NOMO-1 (cell line): ENCODE results near the gene PSMG3.
"Not testable (repeated sequence)": the region's sequence is repeated elsewhere in the genome, so short reads cannot be mapped to it uniquely, and the experiment has no call there.

Source experiments
- DNase-seq, 2 experiments: peaks; one replicate each; lab custom pipeline; 2025; ENCODE audit not compliant: unreplicated experiment in 2 of 2; lab: John Stamatoyannopoulos, UW

The PSMG3 gene

DNA sequence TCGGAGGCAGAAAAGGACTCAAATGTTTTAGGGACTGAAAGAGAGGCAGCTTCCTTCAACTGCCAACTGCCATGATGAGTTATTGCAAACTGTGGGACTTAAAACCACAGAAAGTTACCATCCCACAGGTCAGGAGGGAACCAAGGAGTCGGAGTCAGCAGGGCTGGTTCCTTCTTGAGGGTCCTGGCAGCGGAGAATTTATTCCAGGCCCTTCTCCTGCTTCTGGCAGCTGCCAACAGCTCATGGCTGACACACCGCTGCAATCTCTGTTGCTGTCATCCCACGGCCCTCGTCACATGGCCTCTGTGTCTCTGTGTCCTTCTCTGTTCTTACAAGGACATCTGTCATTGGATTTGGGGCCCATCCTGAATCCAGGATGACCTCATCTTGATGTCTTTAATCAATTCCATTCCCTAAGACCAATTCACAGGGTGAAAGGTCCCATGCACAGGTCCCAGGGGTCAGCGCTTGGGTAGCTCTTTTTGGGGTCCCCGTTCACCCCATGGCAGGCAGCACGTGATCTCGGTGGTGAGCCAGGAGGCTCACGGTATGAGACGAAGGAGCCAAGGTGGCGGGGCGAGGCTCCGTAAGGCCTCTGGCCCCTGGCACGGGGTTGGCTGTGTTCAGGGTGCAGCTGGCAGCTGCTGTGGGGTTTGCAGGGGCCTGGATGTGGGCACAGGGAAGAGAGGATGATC, 27.4 kb upstream of the PSMG3 start:
- no peak for DNase-seq

DNA sequence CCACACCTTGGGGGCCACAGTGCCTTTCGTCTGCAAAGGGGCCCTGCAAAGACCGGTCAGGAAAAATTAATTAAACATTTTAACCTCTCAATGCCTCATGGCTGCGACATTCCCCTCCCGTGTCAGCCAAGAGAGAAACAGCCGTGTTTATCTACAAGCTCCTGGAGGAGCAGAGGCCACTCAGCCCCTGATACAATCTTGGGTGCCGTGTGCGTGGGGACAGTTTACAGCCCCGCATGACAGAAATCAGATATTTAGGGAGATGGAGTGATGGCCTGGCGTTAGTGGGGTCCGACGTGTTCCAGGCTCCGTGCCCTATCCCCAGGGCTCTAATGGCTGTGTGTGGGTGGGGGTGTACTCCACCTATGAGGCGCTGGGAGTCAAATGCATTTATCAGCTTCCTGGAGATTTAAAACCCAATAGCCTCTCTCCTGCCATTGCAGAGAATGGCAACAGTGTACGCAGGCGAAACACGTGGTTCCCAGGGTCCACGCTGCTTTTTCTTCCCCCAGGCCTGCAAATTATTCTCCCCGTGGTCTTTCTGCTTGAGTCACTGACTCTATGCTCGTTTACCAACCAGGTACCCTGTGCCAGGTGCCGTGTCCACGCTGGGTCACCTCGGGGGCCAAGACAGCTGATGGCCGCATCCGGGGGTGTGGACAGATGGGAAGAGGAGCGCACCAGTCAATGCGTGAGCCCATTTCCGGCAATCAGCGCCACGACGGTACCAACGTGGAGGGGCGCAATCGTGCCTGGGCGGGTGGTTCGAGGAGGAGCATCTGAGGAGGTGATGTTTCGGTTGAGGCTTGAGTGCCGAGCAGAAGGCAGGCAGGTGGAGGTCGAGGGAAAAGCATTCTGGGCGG, 26.6 kb upstream of the PSMG3 start:
- DNase-seq = no peak

DNA sequence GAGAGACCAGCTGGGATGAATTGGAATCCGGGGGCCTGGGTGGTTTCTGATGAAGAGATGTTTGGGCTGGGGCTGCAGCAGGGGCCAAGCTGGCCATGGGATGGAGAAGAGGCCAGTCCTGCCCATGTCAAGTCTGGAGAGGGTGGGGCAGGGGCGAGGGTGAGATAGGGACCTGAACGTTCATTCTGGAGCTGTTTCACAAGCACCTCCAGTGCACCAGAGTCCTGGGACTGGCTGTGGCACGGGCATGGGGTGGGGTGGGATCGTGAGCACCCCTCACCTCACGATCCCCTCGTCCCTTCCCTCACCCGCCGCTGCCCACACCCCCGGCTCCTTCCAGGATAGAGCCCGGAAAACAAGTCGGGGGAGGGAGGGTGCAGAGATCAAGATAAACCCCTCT, 25.8 kb upstream of the PSMG3 start:
- DNase-seq = no peak

DNA sequence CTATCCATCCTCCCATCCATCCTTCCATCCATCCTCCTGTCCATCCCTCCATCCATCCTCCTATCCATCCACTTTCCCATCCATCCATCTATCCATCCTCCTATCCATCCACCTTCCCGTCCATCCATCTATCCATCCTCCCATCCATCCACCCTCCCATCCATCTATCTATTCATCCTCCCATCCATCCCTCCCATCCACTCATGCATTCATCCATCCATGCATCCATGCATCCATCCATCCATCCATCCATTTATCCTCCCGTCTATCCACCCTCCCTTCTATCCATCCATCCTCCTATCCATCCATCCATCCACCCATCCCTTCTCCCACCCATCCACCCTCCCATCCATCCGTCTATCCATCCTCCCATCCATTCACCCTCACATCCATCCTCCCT, 25.2 kb upstream of the PSMG3 start:
- no peak for DNase-seq

DNA sequence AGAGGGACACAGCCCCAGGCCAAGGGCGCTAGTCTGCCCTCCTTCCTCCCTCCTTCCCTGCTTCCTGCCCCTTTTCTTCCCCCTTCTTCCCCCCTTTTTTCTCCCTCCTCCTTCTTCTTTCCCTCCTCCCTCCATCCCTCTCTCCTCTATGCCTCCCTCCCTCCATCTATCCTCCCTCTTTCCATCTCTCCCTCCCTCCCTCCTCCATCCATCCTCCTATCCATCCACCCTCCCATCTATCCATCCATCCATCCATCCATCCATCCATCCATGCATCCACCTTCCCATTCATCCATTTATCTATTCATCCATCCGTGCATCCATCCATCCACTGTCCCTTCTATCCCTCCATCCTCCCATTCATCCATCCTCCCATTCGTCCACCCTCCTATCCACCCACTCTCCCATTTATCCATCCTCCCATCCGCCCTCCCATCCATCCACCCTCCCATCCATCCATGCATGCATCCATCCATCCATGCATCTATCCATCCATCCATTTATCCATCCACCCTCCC, 24.1 kb upstream of the PSMG3 start:
- no peak for DNase-seq

DNA sequence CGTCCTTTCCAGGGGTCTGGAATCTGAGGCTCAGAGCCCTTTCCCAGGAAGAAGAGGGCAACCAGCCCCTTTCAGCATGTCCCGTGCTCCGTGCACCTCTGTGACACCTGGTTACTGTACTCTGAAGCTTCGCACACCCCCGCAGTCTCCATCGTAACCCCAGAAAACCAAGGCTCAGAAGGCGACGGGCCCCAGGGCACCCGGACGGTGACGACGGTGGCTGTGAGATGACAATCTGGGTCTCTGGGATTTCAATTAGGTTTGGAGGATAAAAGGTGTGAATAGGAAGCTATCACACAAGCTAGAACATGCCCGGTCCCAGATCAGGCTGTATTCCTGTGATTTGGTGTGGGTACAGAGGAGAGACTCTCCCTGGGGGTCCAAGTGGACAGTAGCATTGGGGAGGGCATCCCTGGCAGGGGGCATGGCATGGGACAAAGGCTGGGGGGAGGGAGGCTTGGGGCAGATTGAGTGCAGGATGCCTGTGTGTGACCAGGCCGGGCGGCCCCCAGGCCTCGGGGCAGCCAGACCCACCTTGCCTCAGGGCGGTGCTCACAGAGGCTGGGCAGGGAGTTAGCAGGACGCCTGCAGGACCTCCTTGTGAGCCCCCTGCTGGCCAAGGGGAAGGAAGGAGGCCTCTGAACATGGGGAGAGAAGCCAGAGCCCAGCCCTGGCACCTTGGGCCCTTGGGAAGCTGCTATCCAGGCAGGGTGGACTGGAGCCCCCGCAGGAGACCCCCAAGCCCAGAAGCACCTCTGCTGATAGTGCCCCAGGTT, 23.4 kb upstream of the PSMG3 start:
- no peak for DNase-seq

DNA sequence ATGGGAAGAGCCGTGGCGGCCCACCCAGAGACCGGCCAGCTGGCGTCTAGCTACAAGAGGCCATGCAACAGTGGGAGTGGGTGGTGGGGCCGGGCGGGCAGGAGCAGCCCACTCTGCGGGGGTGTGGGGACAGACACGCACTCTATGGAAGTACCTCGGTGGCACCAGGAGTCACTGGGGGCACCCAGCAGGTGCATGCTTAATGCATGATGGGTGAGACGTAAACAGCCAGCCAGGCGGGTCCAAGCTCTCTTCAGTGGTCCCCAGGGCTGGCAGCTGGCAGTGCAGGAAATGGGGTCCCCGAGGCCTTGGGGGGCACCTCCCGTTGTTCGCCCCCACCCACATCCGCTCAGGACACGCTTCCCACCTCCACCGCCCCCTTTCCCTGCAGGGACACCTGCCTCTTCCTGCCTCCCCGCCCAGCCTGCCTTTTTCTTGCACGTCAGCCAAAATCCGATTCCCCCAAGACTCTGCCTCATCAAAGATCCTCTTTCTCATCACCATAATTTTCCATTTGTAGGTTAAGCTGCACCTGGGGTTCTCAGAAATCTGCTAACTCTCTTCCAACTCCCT, 22.6 kb upstream of the PSMG3 start:
- DNase-seq = no peak

DNA sequence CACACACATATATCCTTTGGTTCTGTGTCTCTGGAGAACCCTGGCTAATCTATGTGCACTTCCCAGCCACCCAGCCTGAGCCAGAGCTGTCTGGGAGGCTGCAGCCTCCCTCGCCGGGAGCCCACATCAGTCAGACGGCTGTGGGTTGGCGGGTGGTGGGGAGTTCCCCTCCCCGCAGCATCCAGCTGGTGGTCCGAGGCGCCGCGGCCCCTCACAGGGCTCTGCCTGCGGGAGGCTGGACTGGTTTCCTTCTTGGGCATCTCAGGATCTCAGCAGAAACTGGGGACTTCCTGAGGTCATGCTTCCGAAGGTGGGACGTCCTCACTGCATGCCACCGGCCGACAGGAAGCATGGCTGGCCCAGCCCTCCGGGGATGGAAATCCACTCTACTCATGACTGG, 22.0 kb upstream of the PSMG3 start:
- no peak for DNase-seq

DNA sequence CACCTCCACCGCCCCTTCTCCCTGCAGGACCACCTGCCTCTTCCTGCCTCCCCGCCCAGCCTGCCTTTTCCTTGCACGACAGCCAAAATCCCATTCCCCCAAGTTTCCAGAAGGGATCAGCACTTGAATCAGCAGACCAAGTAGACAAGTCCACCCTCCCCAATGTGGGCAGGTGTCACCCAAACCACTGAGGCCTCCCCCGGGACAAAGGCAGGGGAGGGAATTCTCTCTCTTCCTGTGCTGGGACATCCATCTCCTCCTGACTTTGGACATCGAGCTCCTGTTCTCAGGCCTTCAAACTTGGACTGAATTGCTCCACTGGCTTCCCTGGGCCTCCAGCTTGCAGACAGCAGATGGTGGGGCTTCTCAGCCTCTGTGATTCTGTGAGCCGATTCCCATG, 21.6 kb upstream of the PSMG3 start:
- no peak for DNase-seq

DNA sequence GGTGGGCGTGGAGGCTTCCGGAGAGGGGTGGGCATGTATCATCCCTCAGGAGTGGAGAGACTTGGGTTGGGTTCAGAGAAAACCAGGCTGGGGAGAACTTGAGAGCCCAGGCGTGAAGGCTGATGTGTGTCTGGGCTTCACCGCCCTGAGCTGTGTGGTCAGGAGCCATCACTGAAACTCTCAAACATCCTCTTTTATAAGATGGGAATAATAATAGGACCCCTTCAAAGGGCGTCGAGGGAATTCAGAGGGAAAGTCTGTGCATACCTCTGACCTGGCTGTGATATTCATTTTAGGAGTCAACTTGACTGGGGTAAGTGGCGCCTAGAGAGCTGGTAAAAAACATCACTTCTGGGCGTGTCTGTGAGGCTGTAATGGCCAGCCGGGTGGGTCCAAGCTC, 21.1 kb upstream of the PSMG3 start:
- DNase-seq = no peak

DNA sequence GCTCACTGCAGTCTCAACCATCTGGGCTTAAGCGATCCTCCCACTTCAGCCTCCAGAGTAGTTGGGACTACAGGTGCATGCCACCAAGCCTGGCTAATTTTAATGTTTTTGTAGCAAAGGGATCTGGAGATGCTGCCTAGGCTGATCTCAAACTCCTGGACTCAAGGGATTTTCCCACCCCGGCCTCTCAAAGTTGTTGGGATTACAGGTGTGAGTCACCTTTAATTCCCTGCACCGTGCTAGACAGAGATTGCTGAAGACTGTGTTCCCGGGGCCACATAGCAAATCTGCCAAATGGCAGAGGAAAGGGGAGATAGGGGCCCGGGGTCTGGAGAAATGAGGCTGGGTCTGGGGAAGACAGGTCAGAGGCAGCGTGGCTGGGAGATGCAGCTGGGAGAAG, 20.6 kb upstream of the PSMG3 start:
- DNase-seq = no peak

DNA sequence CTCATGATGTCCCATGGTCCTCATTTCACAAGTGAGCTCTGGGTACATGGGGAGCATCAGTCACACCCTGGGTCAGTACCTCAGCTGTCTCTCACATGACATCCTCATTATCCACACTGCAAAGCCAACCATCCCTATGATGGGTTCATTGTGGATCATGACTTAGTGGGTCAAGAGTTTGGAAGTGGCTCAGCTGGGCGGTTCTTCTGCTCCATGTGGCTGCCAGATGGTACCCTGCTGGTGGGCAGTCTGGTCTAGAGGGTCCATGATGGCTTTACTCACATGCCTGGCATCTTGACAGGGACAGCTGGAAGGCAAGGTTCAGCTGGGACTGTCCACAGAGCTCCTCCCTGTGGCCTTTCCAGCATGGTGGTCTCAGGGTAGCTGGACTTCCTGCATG, 19.1 kb upstream of the PSMG3 start:
- no peak for DNase-seq

DNA sequence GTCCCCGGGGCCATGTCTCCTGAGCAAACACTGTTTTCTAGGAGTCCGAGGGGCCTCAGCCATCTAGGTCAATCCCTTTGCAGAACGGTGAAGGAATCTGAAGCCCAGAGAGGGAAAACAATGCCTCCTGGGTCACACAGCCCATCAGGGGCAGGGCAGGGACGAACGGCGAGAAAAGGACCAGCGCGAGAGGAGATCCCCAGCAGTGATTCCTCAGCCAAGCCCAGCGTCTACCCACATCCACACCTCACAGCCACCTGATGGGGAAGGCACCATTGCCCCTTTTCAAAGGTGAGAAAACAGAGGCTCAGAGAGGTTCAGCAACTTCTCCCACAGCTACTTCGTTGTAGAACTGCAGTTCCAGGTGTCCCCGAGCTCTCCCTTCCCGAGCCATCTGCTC, 17.9 kb upstream of the PSMG3 start:
- no peak for DNase-seq

DNA sequence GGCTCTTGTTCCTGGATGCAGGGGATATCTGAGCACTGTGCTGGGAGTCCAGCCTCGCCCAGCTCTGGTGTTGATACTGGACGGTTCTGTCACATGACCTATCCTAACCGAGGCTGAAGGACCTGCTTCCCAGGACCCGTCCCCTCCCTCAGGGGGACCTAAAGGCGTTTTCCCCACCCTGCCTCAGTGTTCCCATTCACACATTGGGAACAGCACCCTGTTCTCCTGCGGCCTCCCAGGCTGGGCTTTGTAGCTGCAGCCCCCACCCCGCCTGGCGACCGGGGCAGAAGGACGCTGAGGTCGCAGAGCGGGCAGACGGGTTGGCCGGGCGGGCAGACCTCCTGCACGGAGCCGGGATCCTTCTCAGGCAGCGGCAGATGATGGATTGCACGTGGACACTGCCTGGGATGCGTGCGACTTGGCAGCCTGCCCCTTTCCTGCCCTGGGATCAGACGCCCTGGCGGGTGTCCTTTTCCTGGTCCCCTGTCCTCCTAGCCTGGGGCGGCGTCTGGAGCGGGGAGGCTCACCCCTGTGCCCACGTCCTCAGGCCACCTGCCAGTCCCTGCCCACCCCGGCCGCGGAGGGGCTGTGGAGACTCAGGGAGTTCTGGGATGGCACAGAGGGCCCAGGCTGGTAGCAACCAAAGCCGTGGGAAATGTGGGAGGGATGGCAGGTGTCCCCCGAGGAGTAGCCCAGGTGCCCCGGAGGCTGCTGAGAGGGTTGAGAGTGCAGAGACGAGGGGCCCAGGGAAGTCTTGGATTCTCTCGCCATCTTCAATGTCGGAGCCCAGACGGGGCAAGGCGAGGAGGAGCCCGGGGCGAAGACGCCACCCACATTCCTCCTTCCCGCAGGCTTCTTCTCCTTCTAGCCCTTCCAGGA, 17.2 kb upstream of the PSMG3 start:
- DNase-seq = no peak

DNA sequence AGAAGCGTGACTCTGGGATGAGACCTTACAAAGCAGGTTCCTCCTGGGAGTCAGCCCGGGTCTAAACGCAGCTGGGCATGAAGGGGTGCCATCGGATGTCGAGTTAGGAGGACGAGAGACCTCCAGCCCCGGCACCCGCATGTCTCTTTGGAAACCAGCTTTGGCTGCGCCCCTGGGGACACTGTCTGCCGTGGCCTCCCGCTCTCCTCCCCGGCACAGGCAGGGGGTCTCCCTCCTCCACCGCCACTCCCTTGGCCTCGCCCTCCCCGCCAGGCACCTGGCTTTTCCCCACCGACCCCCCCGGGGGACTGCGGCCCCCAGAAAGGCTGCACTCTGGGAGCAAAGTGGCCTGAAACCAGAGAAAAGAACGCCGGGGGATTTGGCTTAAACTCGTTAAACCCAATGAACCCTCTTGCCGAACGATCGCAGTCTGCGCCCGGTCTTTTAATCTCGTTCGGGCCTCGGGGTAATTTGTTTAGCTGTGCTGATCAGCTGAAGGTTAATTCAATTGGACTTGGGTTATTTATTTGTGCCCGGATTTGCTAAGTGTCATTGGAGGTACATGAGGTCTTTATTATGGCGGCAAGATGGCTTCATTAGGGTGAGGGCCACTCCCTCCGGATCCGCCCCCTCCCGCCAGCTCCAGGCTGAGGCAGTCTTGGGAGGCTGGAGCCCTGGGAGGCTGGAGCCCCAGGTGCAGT, 16.4 kb upstream of the PSMG3 start:
- no peak for DNase-seq

DNA sequence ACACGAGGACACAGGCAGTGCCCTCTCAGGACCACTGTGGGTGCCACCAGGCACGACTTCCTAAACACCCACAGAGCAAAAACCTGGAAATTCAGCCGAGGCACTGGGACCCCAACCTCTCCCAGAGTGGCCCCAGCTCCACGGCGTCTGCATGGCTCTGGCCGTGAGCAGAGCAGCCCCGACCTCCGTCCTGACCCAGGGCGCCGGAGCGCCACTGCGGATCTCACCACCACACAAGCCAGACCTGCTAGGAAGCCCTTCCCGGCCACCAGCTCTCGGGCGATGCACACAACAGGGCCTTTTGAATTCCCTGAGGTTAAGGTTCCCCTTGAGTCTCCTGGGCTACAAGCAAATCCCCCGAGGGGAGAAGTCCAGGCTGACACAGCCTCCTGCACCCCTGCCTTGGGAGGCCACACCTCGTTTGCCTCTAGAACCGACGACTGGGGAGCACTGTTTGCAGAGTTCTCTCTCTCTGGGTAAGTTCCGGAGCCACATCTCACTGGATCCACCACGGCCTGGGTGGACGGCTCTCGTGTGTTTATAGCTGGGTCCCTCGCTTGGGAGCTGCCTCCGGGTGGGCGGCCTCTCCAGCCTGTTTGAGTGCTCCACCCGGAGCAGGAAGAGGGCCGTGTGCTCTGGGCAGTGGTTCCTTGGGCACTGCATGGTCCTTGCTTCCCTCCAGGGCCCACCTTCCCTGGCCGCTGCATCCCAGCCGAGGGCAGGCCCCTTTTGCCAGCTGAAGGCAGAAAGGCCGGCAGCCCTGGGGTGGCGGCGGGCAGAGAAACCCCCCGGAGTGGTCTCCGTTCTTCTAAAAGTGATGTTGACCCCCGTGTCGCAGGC, 15.5 kb upstream of the PSMG3 start:
- no peak for DNase-seq

DNA sequence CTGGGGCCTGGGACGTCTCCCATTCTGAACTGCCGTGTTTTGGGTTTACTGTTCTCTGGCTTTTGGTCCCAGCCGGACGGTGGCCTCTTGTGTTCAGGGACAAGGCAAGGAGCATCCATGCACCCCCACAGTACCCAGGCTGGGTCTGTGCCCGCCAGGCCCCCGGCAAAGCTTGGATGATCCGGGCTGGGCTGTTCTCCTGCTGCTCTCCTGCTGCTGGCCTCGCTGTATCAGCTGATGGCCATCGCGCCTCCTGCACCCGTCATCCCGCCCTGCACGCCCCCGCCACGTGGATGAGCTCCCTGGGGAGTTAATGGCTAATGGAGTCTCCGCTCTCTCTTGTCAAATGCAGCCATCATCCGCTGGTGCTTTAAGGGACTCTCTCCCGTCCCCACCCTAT, 14.9 kb upstream of the PSMG3 start:
- no peak for DNase-seq

DNA sequence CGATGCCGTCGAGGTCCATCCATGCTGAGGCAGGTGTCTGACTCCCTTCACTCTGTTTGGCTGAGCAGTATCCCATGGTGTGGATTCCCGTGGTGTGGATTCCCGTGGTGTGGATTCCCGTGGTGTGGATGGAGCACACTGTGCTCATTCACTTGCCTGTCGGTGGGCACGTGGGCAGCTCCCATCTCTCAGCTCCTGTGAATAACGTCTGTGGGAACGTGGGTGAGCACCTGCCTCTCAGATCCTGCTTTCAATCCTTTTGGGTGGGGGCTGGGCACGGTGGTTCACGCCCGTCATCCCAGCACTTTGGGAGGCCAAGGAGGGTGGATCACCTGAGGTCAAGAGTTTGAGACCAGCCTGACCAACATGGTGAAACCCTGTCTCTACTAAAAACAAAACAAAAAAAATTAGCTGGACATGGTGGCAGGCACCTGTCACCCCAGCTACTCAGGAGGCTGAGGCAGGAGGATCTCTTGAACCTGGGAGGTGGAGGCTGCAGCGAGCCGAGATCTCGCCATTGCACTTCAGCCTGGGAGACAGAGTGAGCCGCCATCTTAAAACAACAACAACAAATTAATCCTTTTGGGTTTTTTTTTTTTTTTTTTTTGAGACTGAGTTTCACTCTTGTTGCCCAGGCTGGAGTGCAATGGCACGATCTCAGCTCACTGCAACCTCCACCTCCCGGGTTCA, 13.6 kb upstream of the PSMG3 start:
- not testable (repeated sequence) for DNase-seq
